Activated T-helper 1 cell treated with Interleukin-2 at 50 U/mL for 16 hours (primary cell): ENCODE results near the gene USP10.
A peak's percentile ranks its signal among the peaks of the same experiment; 100 is the strongest.

Source experiments
- DNase-seq: peaks from one replicate; pipeline ENCODE4 v3.0.0-alpha.2; 2020; ENCODE audit warnings: low read depth

USP10 gene

DNA sequence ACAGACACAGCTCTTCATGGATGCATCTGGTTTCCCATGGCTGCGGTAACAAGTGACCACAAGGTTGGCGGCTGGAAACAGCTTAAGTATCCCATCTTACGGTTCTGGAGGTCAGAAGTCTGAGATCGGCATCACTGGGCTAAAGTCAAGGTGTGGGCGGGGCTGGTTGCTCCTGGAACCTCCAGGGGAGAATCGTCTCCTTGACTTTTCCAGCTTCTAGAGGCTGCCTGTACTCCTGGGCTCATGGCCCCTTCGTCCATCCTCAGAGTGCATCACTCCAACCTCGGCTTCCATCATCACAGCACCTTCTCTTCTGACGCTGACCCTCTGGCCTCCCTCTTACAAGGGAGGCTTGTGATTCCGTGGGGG is 107.1 kb downstream of the USP10 start:
- no peak for DNase-seq

DNA sequence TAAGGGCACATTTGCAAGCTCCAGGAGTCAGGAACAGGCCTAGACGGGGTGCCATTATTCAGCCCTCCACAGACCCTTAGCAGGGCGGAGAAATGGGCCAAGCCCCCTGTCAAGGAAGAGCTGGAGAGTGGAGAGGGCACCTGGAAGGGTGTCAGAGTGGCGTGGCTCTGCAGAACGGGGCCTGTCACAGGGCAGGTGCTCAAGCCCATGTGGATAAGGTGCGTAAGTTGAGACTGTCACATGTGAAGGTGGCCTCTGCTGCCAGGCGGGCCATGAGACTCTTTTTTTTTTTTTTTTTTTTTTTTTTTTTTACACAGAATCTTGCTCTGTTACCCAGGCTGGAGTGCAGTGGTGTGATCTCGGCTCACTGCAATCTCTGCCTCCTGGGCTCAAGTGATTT is 108.0 kb downstream of the USP10 start:
- no peak for DNase-seq

DNA sequence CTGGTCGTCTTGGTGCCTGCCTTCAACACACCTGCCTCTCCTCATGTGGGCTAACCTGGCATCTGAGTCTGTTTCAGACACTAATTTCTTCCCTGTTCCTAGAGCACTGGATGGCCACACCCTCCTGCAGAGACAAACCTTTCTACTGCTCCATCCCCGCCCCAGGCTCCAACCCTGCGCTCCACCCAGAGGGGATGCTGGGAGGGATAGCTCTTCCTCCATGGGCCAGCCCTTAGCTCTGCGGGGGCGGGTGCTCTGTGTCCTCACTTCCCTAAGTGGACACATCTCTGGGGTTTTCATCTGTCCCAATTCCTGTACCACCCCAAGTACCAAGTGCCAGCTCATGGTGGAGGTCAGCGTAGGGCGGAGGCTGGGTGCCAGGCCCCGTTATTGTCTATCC is 109.0 kb downstream of the USP10 start:
- DNase-seq: no peak

DNA sequence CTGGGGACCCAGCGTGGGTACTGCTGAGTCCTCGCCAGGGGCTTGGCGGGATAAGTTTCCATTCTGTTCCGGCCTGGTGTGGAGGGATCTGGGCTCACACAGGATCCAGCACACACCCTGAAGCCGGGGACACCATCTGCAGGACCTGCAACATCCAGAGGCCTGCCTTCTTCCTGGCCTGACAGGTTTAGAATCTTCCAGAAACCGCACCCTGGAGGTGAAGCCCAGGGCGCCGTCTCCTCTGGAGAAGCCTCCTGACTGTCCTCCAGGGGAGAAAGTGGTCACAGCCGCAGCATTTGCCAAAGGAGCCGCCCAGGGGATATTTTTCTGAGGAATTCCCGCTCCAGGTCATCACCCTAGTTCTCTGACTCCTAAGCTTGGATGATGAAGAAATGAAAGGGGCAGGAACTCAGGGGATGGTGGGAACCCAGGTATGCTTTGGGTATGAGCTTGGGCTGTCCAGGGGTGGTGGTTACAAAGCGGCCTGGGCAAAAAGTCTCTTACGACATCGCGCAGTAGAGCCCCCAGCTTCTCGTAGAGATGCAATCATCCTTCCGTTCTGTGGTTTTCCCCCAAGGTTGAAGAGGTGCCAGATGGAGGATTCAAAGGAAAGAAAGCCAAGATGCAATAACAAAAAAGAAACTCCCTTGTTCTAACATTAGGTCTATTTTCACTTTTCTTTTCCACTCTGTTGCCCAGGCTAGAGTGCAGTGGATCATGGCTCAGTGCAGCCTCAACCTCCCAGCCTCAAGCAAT is 110.9 kb downstream of the USP10 start:
- DNase-seq: no peak

DNA sequence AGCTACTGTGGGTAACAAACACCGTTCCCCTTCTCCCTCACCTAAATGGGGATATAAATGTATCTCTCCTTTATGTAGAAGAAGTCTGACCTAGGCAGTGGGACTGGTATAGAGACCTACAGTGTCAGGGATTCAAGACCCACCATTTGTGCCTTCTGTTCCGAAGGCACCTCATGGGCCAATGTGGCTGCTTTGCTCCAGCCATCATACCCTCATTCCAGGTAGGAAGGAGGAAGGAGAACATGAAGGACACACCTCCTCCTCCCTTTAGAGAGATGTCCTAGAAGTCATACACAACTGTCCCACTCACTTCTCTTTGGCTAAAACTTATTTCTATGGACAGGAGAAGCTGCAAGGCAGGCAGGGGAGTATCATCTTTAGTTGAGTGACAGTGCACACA is 111.7 kb downstream of the USP10 start:
- no peak for DNase-seq

DNA sequence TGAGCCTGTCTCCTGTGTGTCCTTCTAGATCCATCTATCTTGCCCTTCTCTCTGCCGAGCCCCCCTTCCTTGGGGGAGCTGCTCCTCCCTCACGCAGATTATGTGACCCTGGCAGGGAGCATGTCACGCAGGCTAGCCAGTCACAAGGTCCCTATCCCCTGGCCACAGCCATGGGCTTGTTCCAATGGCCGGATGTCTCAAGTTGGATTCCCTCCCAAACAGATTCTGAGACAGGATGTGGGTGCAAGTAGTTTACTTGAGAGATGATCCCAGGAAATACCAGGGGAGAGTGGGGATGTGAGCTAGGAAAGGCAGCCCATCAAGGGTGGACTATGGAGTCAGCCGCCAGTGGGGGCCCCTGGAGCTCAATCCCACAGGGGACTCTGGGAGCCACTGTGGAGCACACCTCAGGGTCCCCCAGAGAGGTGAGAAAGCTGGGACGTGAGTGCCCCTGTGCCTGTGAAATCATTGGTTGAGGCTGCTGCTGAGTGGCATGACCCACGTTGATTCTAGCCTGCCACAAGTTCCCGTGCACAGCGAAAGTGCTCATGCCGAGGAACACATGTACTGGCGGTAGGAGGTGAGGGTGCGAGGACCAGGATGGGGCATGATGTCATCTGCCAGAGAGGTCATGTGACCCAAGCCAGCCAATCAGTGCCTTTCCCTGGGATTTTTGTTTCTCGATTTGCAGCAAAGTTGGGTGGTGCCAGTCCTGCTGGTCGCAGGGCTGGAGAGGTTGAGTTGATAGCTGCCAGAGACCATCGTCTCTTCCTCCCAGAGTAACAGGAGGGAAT is 113.5 kb downstream of the USP10 start:
- DNase-seq: no peak

DNA sequence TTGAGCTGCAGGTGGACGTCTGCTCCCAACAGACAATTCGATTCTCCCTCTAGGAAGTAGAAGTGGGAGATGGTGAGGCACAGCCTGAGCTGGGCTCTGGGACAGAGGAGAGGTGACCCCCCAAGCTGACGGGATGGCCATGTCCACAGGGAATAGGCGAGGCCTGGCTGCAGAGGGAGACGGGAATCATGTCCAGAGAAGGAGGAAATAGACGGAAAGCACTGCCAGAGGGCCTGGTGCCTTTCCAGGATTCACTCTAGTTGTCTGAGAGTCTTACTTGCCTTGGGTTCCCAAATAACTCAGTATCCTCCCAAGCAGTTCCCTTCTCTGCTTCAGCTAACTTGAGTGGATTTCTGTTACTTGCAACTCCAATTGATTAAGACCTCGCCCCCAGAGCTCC is 115.7 kb downstream of the USP10 start:
- DNase-seq: no peak

GRCh38 chr16:84816023-84816422 is 116.2 kb downstream of the USP10 start:
- DNase-seq: no peak

DNA sequence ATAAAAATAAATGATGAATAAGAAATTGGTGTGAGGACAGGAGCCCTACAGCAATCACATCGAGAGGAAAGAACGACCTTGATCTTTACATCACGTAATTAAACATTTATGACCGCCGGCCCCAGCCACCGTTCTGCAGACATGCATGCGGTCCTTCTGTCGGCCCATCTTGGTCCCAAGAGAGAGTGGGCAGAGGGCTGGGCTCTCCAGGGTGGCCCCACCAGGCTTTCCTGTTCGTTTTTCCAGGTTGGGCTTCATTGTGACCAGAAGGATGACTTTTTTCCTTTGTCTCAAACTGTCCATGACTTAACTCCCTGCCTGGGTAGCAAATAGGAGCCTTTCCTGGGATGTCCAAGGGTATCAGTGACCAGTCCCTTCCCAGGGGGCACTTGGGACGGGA is 116.7 kb downstream of the USP10 start:
- no peak for DNase-seq

DNA sequence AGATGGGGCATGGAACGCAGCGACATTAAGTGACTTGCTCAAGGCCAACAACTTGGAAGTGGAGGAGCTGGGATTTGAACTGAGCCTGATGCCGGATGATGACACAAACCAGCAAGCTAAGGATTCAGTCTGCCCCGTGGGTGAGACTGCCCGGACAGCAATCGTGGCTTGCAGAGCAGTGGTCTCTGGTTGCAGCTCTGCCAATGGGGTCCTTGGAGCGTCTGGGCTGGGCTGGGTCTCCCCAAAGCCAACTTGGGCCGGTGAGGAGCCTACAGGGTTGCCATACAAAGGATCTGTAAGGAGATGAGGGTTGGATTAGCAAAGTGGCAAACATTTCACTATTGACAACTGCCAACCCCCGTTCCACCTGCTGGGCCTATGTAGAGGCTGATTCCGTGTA is 117.4 kb downstream of the USP10 start:
- DNase-seq: no peak

GRCh38 chr16:84817613-84818012 is 117.8 kb downstream of the USP10 start:
- DNase-seq: no peak

- no peak for DNase-seq
Observed at GRCh38 chr16:84818133-84818532, 118.3 kb downstream of the USP10 start.

DNA sequence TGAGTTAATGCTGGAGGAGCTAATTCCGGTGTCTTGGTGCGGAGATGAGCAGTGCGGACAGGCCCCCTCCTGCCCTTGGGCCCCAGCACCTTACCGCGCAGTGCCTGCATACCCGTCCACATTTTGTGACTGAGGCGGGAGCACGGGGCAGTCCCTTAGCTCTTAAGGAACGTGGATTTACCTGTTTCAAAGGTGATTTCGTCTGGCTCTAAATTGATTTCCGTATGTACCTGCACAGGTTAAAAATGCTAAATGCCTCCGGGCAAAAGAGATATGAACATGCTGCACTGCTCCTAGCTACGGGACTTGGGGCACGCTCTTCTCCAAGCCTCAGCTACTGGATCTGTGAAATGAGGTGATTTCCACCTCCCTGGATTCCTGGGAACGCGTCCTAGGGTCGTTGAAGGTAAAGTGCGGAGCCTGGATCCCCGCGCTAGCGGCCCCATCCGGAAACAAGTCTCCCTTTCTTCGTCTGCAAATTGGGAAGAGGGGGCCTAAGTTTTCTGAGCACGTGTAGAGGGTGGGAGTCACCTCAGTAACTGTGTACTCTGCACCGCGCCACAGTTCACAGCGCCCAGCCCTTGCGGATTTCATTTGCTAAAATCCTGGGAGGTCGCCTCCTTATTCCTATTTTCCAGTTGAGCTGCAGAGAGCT is 119.3 kb downstream of the USP10 start:
- DNase-seq: no peak

DNA sequence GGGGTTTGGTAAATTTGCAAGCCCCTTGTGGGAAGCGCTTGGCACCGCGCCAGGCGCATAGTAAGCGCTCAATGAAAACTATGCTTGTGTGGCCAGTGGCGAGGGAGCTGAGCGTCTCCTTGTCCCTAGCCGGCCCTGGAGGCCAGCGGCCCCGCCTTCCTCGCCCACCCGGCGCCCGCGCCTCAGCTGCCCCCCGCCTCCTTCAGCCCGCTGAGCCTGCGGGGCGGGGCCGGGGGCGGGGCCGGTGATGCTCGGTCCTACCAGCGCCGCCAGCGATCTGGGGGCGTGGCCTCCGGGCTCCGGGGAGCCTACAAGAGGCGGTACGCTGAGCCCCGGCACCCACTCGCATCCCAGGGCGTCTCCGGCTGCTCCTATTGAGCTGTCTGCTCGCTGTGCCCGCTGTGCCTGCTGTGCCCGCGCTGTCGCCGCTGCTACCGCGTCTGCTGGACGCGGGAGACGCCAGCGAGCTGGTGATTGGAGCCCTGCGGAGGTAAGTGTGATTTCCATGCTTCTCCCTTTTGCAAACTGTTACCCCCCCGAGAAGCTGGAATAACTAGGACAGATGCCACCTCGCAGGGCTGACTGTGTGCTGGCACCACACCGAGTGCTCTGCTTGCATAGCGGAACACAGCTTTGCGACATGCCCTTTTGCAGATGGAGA is 120.0 kb downstream of the USP10 start, which contains the start of gene CRISPLD2:
Gene CRISPLD2, plus strand, starts transcription at position 342 of the 661 bp plus-strand sequence. CDS start 18,511 bp downstream, outside the sequence.
- DNase-seq: peak; percentile 71

DNA sequence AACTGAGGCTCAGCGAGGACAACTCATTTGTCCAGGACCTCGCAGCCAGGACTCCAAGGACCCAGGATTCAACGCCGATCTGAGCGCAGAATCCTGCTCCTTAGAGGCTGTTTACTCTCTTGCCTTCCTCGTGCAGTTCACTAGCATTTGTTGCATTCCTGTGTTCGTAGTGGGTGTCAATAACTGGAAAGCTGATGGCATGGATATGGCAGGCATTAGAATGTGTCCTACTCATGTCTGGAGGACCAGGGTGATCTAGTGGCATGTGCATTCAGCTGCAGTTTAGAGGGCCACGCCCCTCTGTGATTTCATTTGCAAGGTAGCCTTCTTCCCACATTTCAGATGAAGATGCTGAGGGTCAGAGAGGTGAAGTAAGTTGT is 120.5 kb downstream of the USP10 start:
- no peak for DNase-seq

DNA sequence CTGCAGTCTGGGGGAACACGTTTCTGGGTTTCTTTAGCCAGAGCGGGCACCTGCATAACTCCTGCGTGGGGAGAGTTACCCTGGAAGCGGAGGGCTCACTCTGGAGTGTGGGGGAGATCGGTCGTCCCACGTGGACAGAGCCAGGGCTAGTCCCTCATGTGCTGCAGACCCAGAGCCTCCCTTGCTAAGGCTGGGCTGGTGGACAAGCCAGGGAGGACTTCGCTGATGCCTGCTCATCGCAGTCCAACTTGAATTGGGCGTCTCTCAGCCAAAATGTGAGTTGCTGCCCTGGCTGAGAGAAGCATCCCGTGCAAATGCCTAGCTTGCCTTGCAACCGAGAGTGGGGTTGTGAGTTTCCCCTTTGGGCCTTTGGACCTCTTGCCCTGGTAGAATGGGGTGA is 121.0 kb downstream of the USP10 start:
- no peak for DNase-seq

- no peak for DNase-seq
Observed at GRCh38 chr16:84821179-84821578, 121.4 kb downstream of the USP10 start.

- no peak for DNase-seq
Observed at GRCh38 chr16:84821728-84822689, 122.2 kb downstream of the USP10 start.

GRCh38 chr16:84822990-84823389 is 123.2 kb downstream of the USP10 start:
- no peak for DNase-seq

DNA sequence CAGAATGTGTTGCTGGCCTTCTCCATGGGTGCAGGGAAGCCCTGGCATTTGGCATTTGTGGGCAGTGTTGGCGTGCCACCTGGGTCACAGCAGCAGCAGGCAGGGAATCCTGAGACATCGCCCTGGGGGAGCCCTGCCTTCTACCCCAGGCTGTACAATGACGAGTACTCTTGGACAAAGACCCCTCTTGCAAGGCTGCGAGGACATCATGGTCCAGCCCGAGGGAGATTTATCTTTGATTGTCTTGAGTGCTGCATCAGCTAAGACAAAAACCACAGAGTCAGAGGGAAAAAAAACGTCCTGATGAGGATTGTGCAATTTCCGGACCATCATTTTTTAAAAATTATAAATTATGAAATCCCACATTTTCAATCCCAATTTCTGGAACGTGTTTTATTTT is 123.7 kb downstream of the USP10 start:
- DNase-seq: no peak

GRCh38 chr16:84823926-84824325 is 124.1 kb downstream of the USP10 start:
- no peak for DNase-seq
